Keratinocyte (primary cell): ENCODE measurements around the gene CYSTM1. TPM values are rescaled to one million over a fixed set of nuclear protein-coding genes. Genes with fewer than 3 reads are reported as not detected.
A peak's percentile ranks its signal among the peaks of the same experiment; 100 is the strongest.

ENCODE experiments used
- DNase-seq: peaks from one replicate; pipeline ENCODE4 v3.0.0-alpha.2; 2011; ENCODE audit warnings: low read depth, missing footprints, low spot score
- FAIRE-seq: peaks from 2 replicates; lab custom pipeline; 2011; peaks lifted over from hg19 to GRCh38; lab: Jason Lieb, UNC
- H2AFZ ChIP-seq: 2 replicates; pipeline ENCODE4 v1.6.0; 2012; ENCODE audit warnings: low read length, control low read depth, inconsistent platforms; ENCODE audit not compliant: control insufficient read depth
- H3K27ac ChIP-seq: 2 replicates; pipeline ENCODE4 v1.5.1; 2011; ENCODE audit warnings: low read length; ENCODE audit not compliant: control insufficient read depth, insufficient read depth
- H3K27me3 ChIP-seq: 3 replicates; pipeline ENCODE4 v1.6.0; 2011; ENCODE audit warnings: low read length; ENCODE audit not compliant: control insufficient read depth, insufficient read depth; ENCODE audit errors: extremely low read depth
- H3K36me3 ChIP-seq, 2 experiments: 2 replicates in 1 of 2; 3 replicates in 1 of 2; pipeline ENCODE4 v1.5.1; 2011; ENCODE audit warnings: low read length in 2 of 2, mild to moderate bottlenecking in 1 of 2; ENCODE audit not compliant: control insufficient read depth in 2 of 2, insufficient read depth in 2 of 2; ENCODE audit errors: extremely low read depth in 1 of 2
- H3K4me1 ChIP-seq: 3 replicates; pipeline ENCODE4 v1.5.1; 2011; ENCODE audit warnings: low read length; ENCODE audit not compliant: control insufficient read depth, insufficient read depth; ENCODE audit errors: extremely low read depth
- H3K4me2 ChIP-seq: 3 replicates; pipeline ENCODE4 v1.6.0; 2011; ENCODE audit warnings: low read depth, low read length; ENCODE audit not compliant: control insufficient read depth, insufficient read depth; ENCODE audit errors: extremely low read depth
- H3K4me3 ChIP-seq, 3 experiments: fragments of 200-600 bp in 1 of 3; sonication (generic) in 1 of 3; 2 replicates in 2 of 3; 3 replicates in 1 of 3; pipeline ENCODE4 v1.5.1; 2011 to 2016; ENCODE audit warnings: low read length in 3 of 3, mild to moderate bottlenecking in 3 of 3, control low read depth in 2 of 3, inconsistent platforms in 1 of 3, low read depth in 1 of 3, mixed read lengths in 1 of 3, mixed run types in 1 of 3, moderate library complexity in 1 of 3; ENCODE audit not compliant: control insufficient read depth in 2 of 3, insufficient read depth in 2 of 3; ENCODE audit errors: extremely low read depth in 1 of 3
- H3K79me2 ChIP-seq: 2 replicates; pipeline ENCODE4 v1.6.0; 2012; ENCODE audit warnings: low read length; ENCODE audit not compliant: control insufficient read depth, insufficient read depth
- H3K9ac ChIP-seq: 3 replicates; pipeline ENCODE4 v1.6.0; 2011; ENCODE audit warnings: low read length; ENCODE audit not compliant: control insufficient read depth, insufficient read depth; ENCODE audit errors: extremely low read depth
- H3K9me1 ChIP-seq: 3 replicates; pipeline ENCODE4 v1.6.0; 2011; ENCODE audit warnings: low read length; ENCODE audit not compliant: control insufficient read depth, insufficient read depth; ENCODE audit errors: extremely low read depth
- H3K9me3 ChIP-seq: 2 replicates; pipeline ENCODE4 v1.5.1; 2012; ENCODE audit warnings: low read depth, low read length; ENCODE audit not compliant: control insufficient read depth
- H4K20me1 ChIP-seq: 3 replicates; pipeline ENCODE4 v1.6.0; 2011; ENCODE audit warnings: low read length; ENCODE audit not compliant: control insufficient read depth, insufficient read depth; ENCODE audit errors: extremely low read depth
- EZH2 ChIP-seq: IDR thresholded peaks from one replicate; pipeline ENCODE4 v1.6.1; 2012; ENCODE audit warnings: inconsistent platforms, mild to moderate bottlenecking, low read length, moderate library complexity
- dilution Hi-C: fragments of 300-500 bp; cut with MboI; formaldehyde crosslinking; loops from one replicate; pipeline ENCODE4 v1.7.0; 2020; ENCODE audit warnings: low sequenced_read_pairs; ENCODE audit not compliant: extremely low pct_ligation_motif_present
- polyA plus RNA-seq, 5 experiments: library from polyadenylated mRNA; depleted of rRNA in 3 of 5; stranded (reverse) in 3 of 5; stranded (forward) in 1 of 5; unstranded in 1 of 5; fragments of >200 nt; gene quantifications; 1 replicate in 1 of 5; 2 replicates in 3 of 5; 3 replicates in 1 of 5; pipeline versions ENCODE4 v1.2.1 to v1.2.3, GENCODE V29; 2011 to 2012; ENCODE audit warnings: missing spikeins in 2 of 5, low read depth in 1 of 5, low replicate concordance in 1 of 5
- TF ChIP-seq, protein P1 (sequence below), 3 experiments: IDR thresholded peaks in 1 of 3; conservative IDR thresholded peaks in 1 of 3; optimal IDR thresholded peaks in 1 of 3; 2 replicates in 2 of 3; 3 replicates in 1 of 3; pipeline versions ENCODE3 to v1.5.1; 2011; ENCODE audit warnings: low read length in 3 of 3, mild to moderate bottlenecking in 3 of 3, moderate library complexity in 2 of 3, control low read depth in 1 of 3, inconsistent platforms in 1 of 3; ENCODE audit not compliant: insufficient read depth in 2 of 3; ENCODE audit errors: extremely low read depth in 1 of 3

Gene CYSTM1
- polyA plus RNA-seq, 1 donor (not counting 4 experiments of a cell fraction or from before 2014, with no cell fraction given), result 34.3 TPM

- Histone ChIP-seq H3K9me3 (no peaks in the 10 kb centered on the region), H3K36me3 (peaks cover 0 to 18% of the 10 kb centered on the region in 2 experiments), H3K27me3 (no peaks in the 10 kb centered on the region), H4K20me1 (no peaks in the 10 kb centered on the region), H3K4me3 (no peak overlapping the region), H3K27ac (peak overlapping the region; percentile 99), H2AFZ (no peak overlapping the region), H3K4me2 (peak overlapping the region; percentile 57), H3K4me1 (peaks cover 54% of the 10 kb centered on the region), H3K9me1 (peaks cover 3% of the 10 kb centered on the region), H3K9ac (peak overlapping the region; percentile 63), H3K79me2 (peaks cover 46% of the 10 kb centered on the region)
- dilution Hi-C loops, result no loop called here
- FAIRE-seq (peak; percentile 98), DNase-seq (peak; percentile 69)
- TF ChIP-seq EZH2, result no peak
- TF ChIP-seq, protein P1, sequence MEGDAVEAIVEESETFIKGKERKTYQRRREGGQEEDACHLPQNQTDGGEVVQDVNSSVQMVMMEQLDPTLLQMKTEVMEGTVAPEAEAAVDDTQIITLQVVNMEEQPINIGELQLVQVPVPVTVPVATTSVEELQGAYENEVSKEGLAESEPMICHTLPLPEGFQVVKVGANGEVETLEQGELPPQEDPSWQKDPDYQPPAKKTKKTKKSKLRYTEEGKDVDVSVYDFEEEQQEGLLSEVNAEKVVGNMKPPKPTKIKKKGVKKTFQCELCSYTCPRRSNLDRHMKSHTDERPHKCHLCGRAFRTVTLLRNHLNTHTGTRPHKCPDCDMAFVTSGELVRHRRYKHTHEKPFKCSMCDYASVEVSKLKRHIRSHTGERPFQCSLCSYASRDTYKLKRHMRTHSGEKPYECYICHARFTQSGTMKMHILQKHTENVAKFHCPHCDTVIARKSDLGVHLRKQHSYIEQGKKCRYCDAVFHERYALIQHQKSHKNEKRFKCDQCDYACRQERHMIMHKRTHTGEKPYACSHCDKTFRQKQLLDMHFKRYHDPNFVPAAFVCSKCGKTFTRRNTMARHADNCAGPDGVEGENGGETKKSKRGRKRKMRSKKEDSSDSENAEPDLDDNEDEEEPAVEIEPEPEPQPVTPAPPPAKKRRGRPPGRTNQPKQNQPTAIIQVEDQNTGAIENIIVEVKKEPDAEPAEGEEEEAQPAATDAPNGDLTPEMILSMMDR (optimal IDR thresholded peaks at IDR 0.05 in 1 of 3, IDR thresholded peaks at IDR 0.05 in 1 of 3, conservative IDR thresholded peaks at IDR 0.05 in 1 of 3; ENCODE audit: extremely low read depth in 1 of 3, insufficient read depth in 2 of 3, low read length in 3 of 3), result no peak
These were observed 84.5 kb downstream of the CYSTM1 start for GRCh38 chr5:140259500-140259899.

- dilution Hi-C loops, result loop anchor here (10.0 kb wide), 1 partner anchor 55 kb away; no protein-coding TSS in a partner anchor
- H3K9me3 ChIP-seq, result no peaks in the 10 kb centered on the region
- H3K4me1 ChIP-seq, result peaks cover 50% of the 10 kb centered on the region
- peak overlapping the region; percentile 67 for H3K9ac ChIP-seq
- peaks cover 45% of the 10 kb centered on the region for H3K79me2 ChIP-seq
- FAIRE-seq, result no peak
- no peaks in the 10 kb centered on the region for H3K27me3 ChIP-seq
- H2AFZ ChIP-seq, result no peak overlapping the region
- no peak overlapping the region for H3K4me3 ChIP-seq
- H3K4me2 ChIP-seq, result peak overlapping the region; percentile 57
- peak overlapping the region; percentile 99 for H3K27ac ChIP-seq
- H3K9me1 ChIP-seq, result peaks cover 3% of the 10 kb centered on the region
- DNase-seq, result no peak
- peaks cover 0 to 18% of the 10 kb centered on the region in 2 experiments for H3K36me3 ChIP-seq
- H4K20me1 ChIP-seq, result no peaks in the 10 kb centered on the region
- no peak for TF ChIP-seq EZH2
- TF ChIP-seq, protein P1 (optimal IDR thresholded peaks at IDR 0.05 in 1 of 3, IDR thresholded peaks at IDR 0.05 in 1 of 3, conservative IDR thresholded peaks at IDR 0.05 in 1 of 3; ENCODE audit: extremely low read depth in 1 of 3, insufficient read depth in 2 of 3, low read length in 3 of 3), result no peak
These were observed 85.2 kb downstream of the CYSTM1 start for GRCh38 chr5:140260089-140260656.
